ENCODE results near the gene PAFAH1B1.
A peak's percentile ranks its signal among the peaks of the same experiment; 100 is the strongest.
"Not testable (repeated sequence)": the region's sequence is repeated elsewhere in the genome, so short reads cannot be mapped to it uniquely, and the experiment has no call there.

Gene PAFAH1B1

GRCh38 chr17:2647957-2648356 lies 54.5 kb downstream of the PAFAH1B1 start:
- TF ChIP-seq CTCF (conservative IDR thresholded peaks at IDR 0.05; ENCODE audit: low read length) = no peak
- DNase-seq (ENCODE audit: low read depth) = no peak
- no peak overlapping the region for H3K4me3 ChIP-seq (ENCODE audit: low read length)

- DNase-seq (ENCODE audit: low read depth) = no peak
- H3K4me3 ChIP-seq (ENCODE audit: low read length) = no peak overlapping the region
These were observed 55.7 kb downstream of the PAFAH1B1 start for GRCh38 chr17:2649191-2649590.

GRCh38 chr17:2652911-2653310 lies 59.5 kb downstream of the PAFAH1B1 start:
- DNase-seq (ENCODE audit: low read depth); H3K4me3 ChIP-seq (ENCODE audit: low read length): not testable (repeated sequence)

More at GRCh38 chr17:2649191-2649590, 55.7 kb downstream of the PAFAH1B1 start:
- no peak for TF ChIP-seq CTCF (conservative IDR thresholded peaks at IDR 0.05; ENCODE audit: low read length)

GRCh38 chr17:2655546-2655945 lies 62.1 kb downstream of the PAFAH1B1 start:
- DNase-seq (ENCODE audit: low read depth) = no peak
- no peak overlapping the region for H3K4me3 ChIP-seq (ENCODE audit: low read length)
- TF ChIP-seq CTCF (conservative IDR thresholded peaks at IDR 0.05; ENCODE audit: low read length) = no peak

GRCh38 chr17:2656283-2656682 lies 62.8 kb downstream of the PAFAH1B1 start:
- no peak for TF ChIP-seq CTCF (conservative IDR thresholded peaks at IDR 0.05; ENCODE audit: low read length)
- H3K4me3 ChIP-seq (ENCODE audit: low read length) = no peak overlapping the region
- no peak for DNase-seq (ENCODE audit: low read depth)

- peak; percentile 60 for DNase-seq (ENCODE audit: low read depth)
- H3K4me3 ChIP-seq (ENCODE audit: low read length) = not testable (repeated sequence)
These were observed 65.9 kb downstream of the PAFAH1B1 start for GRCh38 chr17:2659337-2659736.

- H3K4me3 ChIP-seq (ENCODE audit: low read length); DNase-seq (ENCODE audit: low read depth): not testable (repeated sequence)
These were observed 67.0 kb downstream of the PAFAH1B1 start for GRCh38 chr17:2660410-2660809.

- TF ChIP-seq CTCF (conservative IDR thresholded peaks at IDR 0.05; ENCODE audit: low read length) = no peak
- no peak overlapping the region for H3K4me3 ChIP-seq (ENCODE audit: low read length)
- DNase-seq (ENCODE audit: low read depth) = no peak
These were observed 78.6 kb downstream of the PAFAH1B1 start for GRCh38 chr17:2672026-2672425.

- H3K4me3 ChIP-seq (ENCODE audit: low read length); DNase-seq (ENCODE audit: low read depth): not testable (repeated sequence)
These were observed 85.8 kb downstream of the PAFAH1B1 start for GRCh38 chr17:2679247-2679646.

Measured in AG10803 (cell line).